GM12892 (cell line): ENCODE data around the gene MAGEL2.

Source experiments
- POLR2A ChIP-seq: IDR thresholded peaks from 2 replicates; pipeline ENCODE4 v1.6.1; 2011; ENCODE audit warnings: low read depth, low read length, control low read depth
- POLR2AphosphoS5 ChIP-seq: IDR thresholded peaks from 2 replicates; pipeline ENCODE4 v1.6.1; 2011; ENCODE audit warnings: low read depth, low read length, control low read depth

DNA sequence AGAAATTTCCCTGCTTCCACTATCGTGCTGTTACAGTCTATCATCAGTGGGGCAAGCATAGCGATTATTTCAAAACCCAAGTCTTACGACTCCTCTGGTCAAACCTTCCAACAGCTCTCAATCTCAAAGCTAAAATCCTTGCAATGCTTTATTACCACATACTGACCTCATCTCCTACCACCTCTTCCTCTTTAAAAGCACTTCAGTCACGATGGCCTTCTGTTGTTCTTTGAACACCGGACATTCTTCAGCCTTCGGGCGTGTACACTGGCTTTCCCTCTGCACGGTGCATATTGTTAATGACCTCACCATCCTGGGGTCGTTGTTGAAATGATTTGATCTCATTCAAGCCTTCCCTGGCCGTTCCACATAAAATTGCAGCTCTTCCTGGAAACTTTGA lies 31.1 kb downstream of the MAGEL2 start:
- TF ChIP-seq POLR2A = no peak
- no peak for TF ChIP-seq POLR2AphosphoS5
